Glutamatergic neuron (in vitro differentiated cells): ENCODE measurements around the gene DNMT3L. TPM values are rescaled to one million over a fixed set of nuclear protein-coding genes. Genes with fewer than 3 reads are reported as not detected.
A peak's percentile ranks its signal among the peaks of the same experiment; 100 is the strongest.

ENCODE experiments used
- DNase-seq: peaks from one replicate; pipeline ENCODE4 v3.0.0; 2022
- H3K27ac Mint-ChIP-seq: one replicate; pipeline ENCODE4 v1.8.0; 2020; ENCODE audit warnings: mild to moderate bottlenecking, mixed read lengths, inconsistent platforms; ENCODE audit not compliant: unreplicated experiment
- H3K27me3 Mint-ChIP-seq: one replicate; pipeline ENCODE4 v1.8.0; 2020; ENCODE audit warnings: mild to moderate bottlenecking, moderate library complexity, mixed read lengths, inconsistent platforms; ENCODE audit not compliant: unreplicated experiment
- H3K36me3 Mint-ChIP-seq: one replicate; pipeline ENCODE4 v1.8.0; 2020; ENCODE audit warnings: mild to moderate bottlenecking, mixed read lengths, inconsistent platforms; ENCODE audit not compliant: unreplicated experiment
- H3K4me1 Mint-ChIP-seq: one replicate; pipeline ENCODE4 v1.8.0; 2020; ENCODE audit warnings: mild to moderate bottlenecking, low read depth, mixed read lengths, inconsistent platforms; ENCODE audit not compliant: unreplicated experiment
- H3K4me3 Mint-ChIP-seq: one replicate; pipeline ENCODE4 v1.8.0; 2020; ENCODE audit warnings: mild to moderate bottlenecking, mixed read lengths, inconsistent platforms; ENCODE audit not compliant: unreplicated experiment
- H3K9me3 Mint-ChIP-seq: one replicate; pipeline ENCODE4 v1.8.0; 2020; ENCODE audit warnings: mild to moderate bottlenecking, moderate library complexity, mixed read lengths, inconsistent platforms; ENCODE audit not compliant: unreplicated experiment
- total RNA-seq: library from RNA; stranded (reverse); fragmentation: NEBNext Ultra II Directional; extraction: Animal tissue kit (Norgen Biotek cat#: 25700); gene quantifications from one replicate; pipeline ENCODE4 v1.2.1, GENCODE V29; 2021; ENCODE audit not compliant: unreplicated experiment
- TF ChIP-seq, protein P1 (sequence below): fragments of 200-600 bp; sonication (generic); IDR thresholded peaks from one replicate; pipeline ENCODE4 v1.5.0; 2021; ENCODE audit not compliant: partially characterized antibody, unreplicated experiment

The DNMT3L gene
- total RNA-seq, 1 donor from 2014 or later, result not detected

DNA sequence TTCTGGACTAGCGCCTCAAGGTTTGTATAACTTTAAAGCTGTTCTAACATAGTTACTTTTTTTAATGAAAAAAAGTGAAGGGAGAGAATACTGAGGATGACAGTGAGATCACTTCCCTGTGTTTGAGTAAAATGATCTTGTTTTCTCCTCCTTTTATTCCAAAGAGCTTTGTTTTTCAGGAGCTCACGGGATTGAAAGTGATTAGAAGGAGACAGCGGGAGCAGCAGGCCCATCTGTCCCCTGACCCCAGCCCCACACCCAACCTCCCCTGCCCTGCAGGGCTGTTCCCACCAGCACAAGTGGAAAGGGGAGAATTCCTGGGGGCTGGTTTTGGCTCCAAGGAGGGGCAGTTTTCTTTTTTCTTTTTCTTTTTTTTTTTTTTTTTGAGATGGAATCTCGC lies 2.1 kb upstream of the DNMT3L start:
- H3K4me3 Mint-ChIP-seq, result no peak overlapping the region
- TF ChIP-seq, protein P1, sequence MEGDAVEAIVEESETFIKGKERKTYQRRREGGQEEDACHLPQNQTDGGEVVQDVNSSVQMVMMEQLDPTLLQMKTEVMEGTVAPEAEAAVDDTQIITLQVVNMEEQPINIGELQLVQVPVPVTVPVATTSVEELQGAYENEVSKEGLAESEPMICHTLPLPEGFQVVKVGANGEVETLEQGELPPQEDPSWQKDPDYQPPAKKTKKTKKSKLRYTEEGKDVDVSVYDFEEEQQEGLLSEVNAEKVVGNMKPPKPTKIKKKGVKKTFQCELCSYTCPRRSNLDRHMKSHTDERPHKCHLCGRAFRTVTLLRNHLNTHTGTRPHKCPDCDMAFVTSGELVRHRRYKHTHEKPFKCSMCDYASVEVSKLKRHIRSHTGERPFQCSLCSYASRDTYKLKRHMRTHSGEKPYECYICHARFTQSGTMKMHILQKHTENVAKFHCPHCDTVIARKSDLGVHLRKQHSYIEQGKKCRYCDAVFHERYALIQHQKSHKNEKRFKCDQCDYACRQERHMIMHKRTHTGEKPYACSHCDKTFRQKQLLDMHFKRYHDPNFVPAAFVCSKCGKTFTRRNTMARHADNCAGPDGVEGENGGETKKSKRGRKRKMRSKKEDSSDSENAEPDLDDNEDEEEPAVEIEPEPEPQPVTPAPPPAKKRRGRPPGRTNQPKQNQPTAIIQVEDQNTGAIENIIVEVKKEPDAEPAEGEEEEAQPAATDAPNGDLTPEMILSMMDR, result no peak
- H3K4me1 Mint-ChIP-seq, result peaks cover 3% of the 10 kb centered on the region
- peaks cover 2% of the 10 kb centered on the region for H3K9me3 Mint-ChIP-seq
- peak; percentile 22 for DNase-seq
- peaks cover 14% of the 10 kb centered on the region for H3K36me3 Mint-ChIP-seq
- peak overlapping the region; percentile 79 for H3K27ac Mint-ChIP-seq
- H3K27me3 Mint-ChIP-seq, result no peaks in the 10 kb centered on the region

DNA sequence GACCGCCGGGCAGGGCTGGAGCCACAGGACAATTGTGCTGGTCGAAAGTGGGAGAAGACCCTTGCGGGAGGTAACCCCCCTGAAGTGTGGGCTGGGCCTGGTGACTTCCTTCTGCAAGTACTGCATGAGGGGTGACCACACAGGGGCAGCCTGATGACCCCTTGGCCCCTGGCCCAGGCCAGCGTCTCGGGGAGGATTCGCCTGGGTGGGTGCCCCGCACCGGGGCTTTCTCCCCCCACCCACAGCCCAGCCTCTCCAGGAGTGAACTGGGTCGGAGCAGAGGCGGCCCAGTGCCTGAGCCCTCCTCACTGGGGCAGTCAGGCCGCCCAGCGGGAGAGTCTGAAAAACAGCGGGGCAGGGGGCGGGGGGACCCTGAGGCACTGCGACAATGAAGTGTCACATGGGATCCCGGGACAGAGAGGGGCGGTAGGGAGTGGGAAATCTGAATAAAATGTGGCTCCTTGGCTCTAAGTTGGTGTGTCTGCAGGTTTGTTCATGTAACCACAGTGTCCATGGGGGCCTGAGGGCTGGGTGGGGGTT lies 1.6 kb upstream of the DNMT3L start:
- H3K27ac Mint-ChIP-seq, result peak overlapping the region; percentile 79
- H3K27me3 Mint-ChIP-seq, result no peaks in the 10 kb centered on the region
- TF ChIP-seq, protein P1, result no peak
- H3K36me3 Mint-ChIP-seq, result peaks cover 14% of the 10 kb centered on the region
- no peak overlapping the region for H3K4me3 Mint-ChIP-seq
- peak; percentile 55 for DNase-seq
- H3K9me3 Mint-ChIP-seq, result peaks cover 2% of the 10 kb centered on the region
- peaks cover 3% of the 10 kb centered on the region for H3K4me1 Mint-ChIP-seq

DNA sequence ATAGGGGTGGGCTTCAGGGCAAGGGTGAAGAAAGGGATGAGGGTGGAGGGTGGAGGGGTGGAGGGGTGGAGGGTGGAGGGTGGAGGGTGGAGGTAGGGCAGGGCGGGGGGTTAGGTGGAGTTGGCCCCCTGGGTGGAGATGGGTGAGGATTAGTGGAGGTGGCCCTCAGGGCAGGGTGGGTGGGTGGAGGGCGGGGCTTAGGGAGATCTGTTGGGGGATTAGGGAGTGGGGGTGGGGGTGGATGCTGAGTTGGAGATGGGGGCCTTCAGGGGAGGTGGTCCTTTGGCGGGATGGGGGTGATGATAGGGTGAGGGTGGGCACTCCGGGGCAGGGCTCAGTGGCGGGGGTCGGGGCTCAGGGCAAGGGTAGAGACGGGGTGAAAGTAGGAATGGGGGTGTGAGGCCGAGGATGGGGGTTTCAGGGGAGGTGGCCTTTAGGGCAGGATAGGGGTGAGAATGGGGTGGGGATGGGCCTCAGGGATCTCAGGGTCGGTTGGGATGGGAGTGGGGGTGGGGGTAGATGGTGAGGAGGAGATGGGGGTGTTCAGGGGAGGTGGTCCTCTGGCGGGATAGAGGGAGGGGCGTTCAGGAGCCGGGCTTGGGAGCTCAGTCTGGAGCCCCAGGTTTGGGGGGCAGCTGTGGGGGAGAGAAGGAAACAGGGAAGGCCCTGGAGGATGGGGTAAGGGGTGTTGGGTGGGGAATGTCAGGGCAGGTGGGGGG lies 800 bp upstream of the DNMT3L start:
- Mint-ChIP-seq H3K4me3 (no peak overlapping the region), H3K9me3 (peaks cover 2% of the 10 kb centered on the region), H3K4me1 (peaks cover 3% of the 10 kb centered on the region), H3K27ac (no peak overlapping the region), H3K27me3 (no peaks in the 10 kb centered on the region), H3K36me3 (peaks cover 14% of the 10 kb centered on the region)
- TF ChIP-seq, protein P1, result no peak
- DNase-seq, result peak; percentile 10

DNA sequence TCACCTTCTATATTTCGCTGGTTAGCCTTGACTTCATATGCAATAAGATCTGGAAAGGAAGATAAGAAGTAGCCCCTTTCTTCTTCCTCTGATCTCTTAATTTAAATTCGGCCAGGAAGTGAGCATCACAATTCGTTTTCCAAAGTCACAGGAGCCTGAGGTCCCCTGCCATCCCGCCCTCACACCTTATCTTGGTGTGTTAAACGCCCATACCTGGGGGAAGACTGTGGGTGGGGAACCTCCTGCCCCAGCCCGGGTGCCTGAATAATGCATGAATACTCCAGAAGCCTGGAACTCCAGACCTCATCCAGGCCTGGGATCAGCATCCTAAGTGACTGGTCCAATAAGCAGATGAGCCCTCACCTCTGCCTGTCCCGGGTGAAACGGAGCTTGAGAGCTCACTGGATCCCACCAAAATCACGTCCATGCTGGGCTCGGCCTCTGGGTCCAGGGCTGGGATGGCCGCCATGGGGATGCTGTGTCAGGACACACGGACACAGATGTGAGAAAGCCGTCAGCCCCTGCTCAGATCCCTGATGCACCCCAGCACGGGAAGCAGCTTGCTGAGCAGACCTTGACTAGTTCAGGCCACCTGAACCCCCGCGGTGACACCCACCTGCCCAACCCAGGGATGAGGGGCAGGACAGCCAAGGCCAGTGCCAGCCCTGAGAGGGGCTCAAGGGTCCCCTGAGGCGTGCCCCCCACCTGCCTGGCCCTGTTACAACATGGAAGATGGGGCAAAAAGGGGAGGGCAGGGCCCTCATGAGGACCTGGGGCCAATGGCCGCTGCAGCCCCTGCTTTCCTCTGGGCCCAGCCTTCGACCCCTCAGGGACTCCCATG lies 686 bp downstream of the DNMT3L start:
- Mint-ChIP-seq H3K27ac (no peak overlapping the region), H3K4me3 (no peak overlapping the region), H3K9me3 (peaks cover 2% of the 10 kb centered on the region), H3K4me1 (peaks cover 3% of the 10 kb centered on the region), H3K36me3 (peaks cover 14% of the 10 kb centered on the region), H3K27me3 (no peaks in the 10 kb centered on the region)
- TF ChIP-seq, protein P1, result no peak
- peak; percentile 14 for DNase-seq
